ENCODE measurements around the gene OTUD7B.

Gene OTUD7B

GRCh38 chr1:149888247-149888998 is 122.1 kb downstream of the OTUD7B start (continued):
- TF ChIP-seq ZNF843 (tag by site-specific recombination; IDR thresholded peaks at IDR 0.05) (no peak), ZNF449 (tag by site-specific recombination; IDR thresholded peaks at IDR 0.05) (no peak), ZNF664 (tag by site-specific recombination; IDR thresholded peaks at IDR 0.05) (no peak), RBAK (tag by site-specific recombination; IDR thresholded peaks at IDR 0.05) (no peak), ZNF133 (tag by site-specific recombination; IDR thresholded peaks at IDR 0.05) (no peak), INSM2 (tag by site-specific recombination; IDR thresholded peaks at IDR 0.05) (peak; percentile 63), ZNF791 (tag by site-specific recombination; IDR thresholded peaks at IDR 0.05) (no peak), ZFP69B (tag by site-specific recombination; IDR thresholded peaks at IDR 0.05) (peak; percentile 70), ZNF341 (tag by site-specific recombination; IDR thresholded peaks at IDR 0.05; ENCODE audit: low read depth) (no peak), ZNF776 (tag by site-specific recombination; IDR thresholded peaks at IDR 0.05; ENCODE audit: borderline replicate concordance) (no peak), ZNF114 (tag by site-specific recombination; IDR thresholded peaks at IDR 0.05) (no peak), ZNF561 (tag by site-specific recombination; IDR thresholded peaks at IDR 0.05; ENCODE audit: borderline replicate concordance) (0 out of 2 replicates have a peak, but pooled peaks have one; percentile 26)
